Endodermal cell (in vitro differentiated cells): ENCODE data around the gene TMEM121. TPM values are rescaled to one million over a fixed set of nuclear protein-coding genes. Genes with fewer than 3 reads are reported as not detected.

Experiments
- DNase-seq: peaks from one replicate; pipeline ENCODE4 v3.0.0-alpha.2; 2017
- H3K27ac ChIP-seq: 2 replicates; pipeline ENCODE4 v1.5.1; 2013; ENCODE audit warnings: mild to moderate bottlenecking, low read depth, low read length, moderate library complexity
- H3K27me3 ChIP-seq: 2 replicates; pipeline ENCODE4 v1.6.1; 2013; ENCODE audit warnings: mild to moderate bottlenecking, low read length, moderate library complexity; ENCODE audit not compliant: insufficient read depth, control insufficient read depth, poor library complexity, severe bottlenecking
- H3K36me3 ChIP-seq: 2 replicates; pipeline ENCODE4 v1.7.0; 2013; ENCODE audit warnings: mild to moderate bottlenecking, low read length, moderate library complexity; ENCODE audit not compliant: control insufficient read depth, insufficient read depth
- H3K4me1 ChIP-seq: one replicate; pipeline ENCODE4 v1.7.0; 2013; ENCODE audit warnings: low read length; ENCODE audit not compliant: control insufficient read depth, insufficient read depth
- H3K4me3 ChIP-seq: 2 replicates; pipeline ENCODE4 v1.5.1; 2013; ENCODE audit warnings: mild to moderate bottlenecking, low read length, moderate library complexity
- H3K9ac ChIP-seq: 2 replicates; pipeline ENCODE4 v1.6.1; 2013; ENCODE audit warnings: mild to moderate bottlenecking, low read length, moderate library complexity; ENCODE audit not compliant: poor library complexity, severe bottlenecking; ENCODE audit errors: extremely low read depth
- H3K9me3 ChIP-seq: 2 replicates; pipeline ENCODE4 v1.6.1; 2013; ENCODE audit warnings: mild to moderate bottlenecking, low read length, moderate library complexity; ENCODE audit not compliant: control insufficient read depth
- H3K27ac Mint-ChIP-seq: 2 replicates; pipeline ENCODE4 v1.8.0; 2020; ENCODE audit warnings: mixed read lengths
- H3K27me3 Mint-ChIP-seq: 2 replicates; pipeline ENCODE4 v1.8.0; 2021; ENCODE audit warnings: mild to moderate bottlenecking, mixed read lengths; ENCODE audit not compliant: insufficient read depth
- H3K36me3 Mint-ChIP-seq: 2 replicates; pipeline ENCODE4 v1.8.0; 2020; ENCODE audit warnings: low read depth, mixed read lengths
- H3K4me1 Mint-ChIP-seq: 2 replicates; pipeline ENCODE4 v1.8.0; 2020; ENCODE audit warnings: mixed read lengths
- H3K4me3 Mint-ChIP-seq: 2 replicates; pipeline ENCODE4 v1.8.0; 2020; ENCODE audit warnings: mild to moderate bottlenecking, moderate library complexity, mixed read lengths
- H3K9me3 Mint-ChIP-seq: 2 replicates; pipeline ENCODE4 v1.8.0; 2020; ENCODE audit warnings: mild to moderate bottlenecking, mixed read lengths
- CTCF ChIP-seq: fragments of 200-600 bp; sonication (generic); conservative IDR thresholded peaks from 2 replicates; pipeline ENCODE4 v1.5.0; 2021; ENCODE audit warnings: antibody characterized with exemption, mild to moderate bottlenecking
- WGBS, 2 experiments: methylation state at CpG; one replicate each; pipeline versions ENCODE4 v1.1.5 to v1.1.7; 2013; ENCODE audit warnings: missing lambda C conversion rate in 2 of 2, mixed read lengths in 1 of 2; ENCODE audit not compliant: insufficient coverage in 1 of 2, insufficient read length in 1 of 2; 5-methylcytosine and 5-hydroxymethylcytosine counted together
- total RNA-seq, 2 donors: library from RNA; stranded (reverse); fragmentation: NEBNext Ultra II Directional in 1 of 2; extraction: Animal tissue kit (Norgen Biotek cat#: 25700) in 1 of 2; gene quantifications; 2 replicates in 1 of 2; 3 replicates in 1 of 2; pipeline ENCODE4 v1.2.1, GENCODE V29; 2021

The TMEM121 gene
- total RNA-seq, 2 donors from 2014 or later = 0.29 to 1.5 TPM

- no peak overlapping the region for H3K4me3 Mint-ChIP-seq
- H3K4me1 Mint-ChIP-seq = peaks cover 8% of the 10 kb centered on the region
- no peak overlapping the region for H3K27ac ChIP-seq
- H3K9ac ChIP-seq = no peak overlapping the region
- no peaks in the 10 kb centered on the region for H3K36me3 ChIP-seq
- no peak for DNase-seq
- H3K27me3 Mint-ChIP-seq = peaks cover 82% of the 10 kb centered on the region
- no peak overlapping the region for H3K27ac Mint-ChIP-seq
- no peaks in the 10 kb centered on the region for H3K9me3 ChIP-seq
- H3K27me3 ChIP-seq = peaks cover 84% of the 10 kb centered on the region
- no peaks in the 10 kb centered on the region for H3K36me3 Mint-ChIP-seq
- H3K9me3 Mint-ChIP-seq = no peaks in the 10 kb centered on the region
- no peak overlapping the region for H3K4me3 ChIP-seq
- TF ChIP-seq CTCF = no peak
- 83 to 85% methylated on average over 15 to 18 of the region's 18 CpGs for WGBS, 2 experiments
- H3K4me1 ChIP-seq = peaks cover 9% of the 10 kb centered on the region
Observed at GRCh38 chr14:105483300-105484068, 42.9 kb upstream of the TMEM121 start.

- TF ChIP-seq CTCF = no peak
- H3K9me3 Mint-ChIP-seq = no peaks in the 10 kb centered on the region
- DNase-seq = no peak
- no peaks in the 10 kb centered on the region for H3K36me3 Mint-ChIP-seq
- Histone ChIP-seq H3K4me1 (peaks cover 9% of the 10 kb centered on the region), H3K9ac (no peak overlapping the region), H3K4me3 (no peak overlapping the region), H3K27me3 (peaks cover 76% of the 10 kb centered on the region), H3K27ac (no peak overlapping the region), H3K9me3 (no peaks in the 10 kb centered on the region), H3K36me3 (no peaks in the 10 kb centered on the region)
- H3K27me3 Mint-ChIP-seq = peaks cover 80% of the 10 kb centered on the region
- 84 to 88% methylated on average over 12 to 20 of the region's 20 CpGs for WGBS, 2 experiments
- peaks cover 9% of the 10 kb centered on the region for H3K4me1 Mint-ChIP-seq
- no peak overlapping the region for H3K4me3 Mint-ChIP-seq
- H3K27ac Mint-ChIP-seq = no peak overlapping the region
Observed at GRCh38 chr14:105484069-105484996, 42.0 kb upstream of the TMEM121 start.

- Histone ChIP-seq H3K9me3 (no peaks in the 10 kb centered on the region), H3K36me3 (no peaks in the 10 kb centered on the region), H3K27ac (no peak overlapping the region), H3K9ac (no peak overlapping the region), H3K4me1 (peaks cover 9% of the 10 kb centered on the region), H3K27me3 (peaks cover 70% of the 10 kb centered on the region), H3K4me3 (no peak overlapping the region)
- peaks cover 11% of the 10 kb centered on the region for H3K4me1 Mint-ChIP-seq
- H3K27ac Mint-ChIP-seq = no peak overlapping the region
- DNase-seq = no peak
- H3K27me3 Mint-ChIP-seq = peaks cover 77% of the 10 kb centered on the region
- H3K4me3 Mint-ChIP-seq = no peak overlapping the region
- no peaks in the 10 kb centered on the region for H3K36me3 Mint-ChIP-seq
- 91 to 96% methylated on average over 8 to 16 of the region's 16 CpGs for WGBS, 2 experiments
- no peaks in the 10 kb centered on the region for H3K9me3 Mint-ChIP-seq
- TF ChIP-seq CTCF = no peak
Observed at GRCh38 chr14:105484997-105485393, 41.4 kb upstream of the TMEM121 start.
